SU-DHL-6 (cell line): Measurements from ENCODE around the gene PTGES2.

Experiments used
- CTCF ChIP-seq: fragments of 200-600 bp; sonication (generic); IDR thresholded peaks from one replicate; pipeline ENCODE4 v1.5.1; 2017; ENCODE audit warnings: antibody characterized with exemption, mild to moderate bottlenecking, low read length, moderate library complexity; ENCODE audit not compliant: insufficient read depth, poor library complexity, severe bottlenecking
- EZH2phosphoT487 ChIP-seq: fragments of 200-600 bp; sonication (generic), shearing (Covaris generic); conservative IDR thresholded peaks from 2 replicates; pipeline ENCODE4 v1.6.1; 2018; ENCODE audit warnings: mild to moderate bottlenecking, antibody characterized with exemption, low read length, moderate library complexity, mixed read lengths

- TF ChIP-seq CTCF (no peak), EZH2phosphoT487 (no peak)
Measured at GRCh38 chr9:128120061-128120740, 7.3 kb downstream of the PTGES2 start.
